ENCODE measurements around the gene ARMS2.

The ARMS2 gene, protein sequence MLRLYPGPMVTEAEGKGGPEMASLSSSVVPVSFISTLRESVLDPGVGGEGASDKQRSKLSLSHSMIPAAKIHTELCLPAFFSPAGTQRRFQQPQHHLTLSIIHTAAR

DNA sequence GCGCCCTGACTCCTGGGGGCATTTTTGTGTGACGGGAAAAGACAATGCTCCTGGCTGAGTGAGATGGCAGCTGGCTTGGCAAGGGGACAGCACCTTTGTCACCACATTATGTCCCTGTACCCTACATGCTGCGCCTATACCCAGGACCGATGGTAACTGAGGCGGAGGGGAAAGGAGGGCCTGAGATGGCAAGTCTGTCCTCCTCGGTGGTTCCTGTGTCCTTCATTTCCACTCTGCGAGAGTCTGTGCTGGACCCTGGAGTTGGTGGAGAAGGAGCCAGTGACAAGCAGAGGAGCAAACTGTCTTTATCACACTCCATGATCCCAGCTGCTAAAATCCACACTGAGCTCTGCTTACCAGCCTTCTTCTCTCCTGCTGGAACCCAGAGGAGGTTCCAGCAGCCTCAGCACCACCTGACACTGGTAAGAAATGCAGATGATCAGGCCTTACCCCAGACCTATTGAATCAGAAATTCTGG is at the start of gene ARMS2:
ARMS2 (plus strand) TSS at position 51 of the 478 bp plus-strand sequence; CDS start at position 126, 75 bp downstream.
- DNase-seq (ENCODE audit: low read depth) = no peak

- DNase-seq (ENCODE audit: low read depth) = peak; percentile 31
Measured at GRCh38 chr10:122407375-122408125, 46.9 kb upstream of the ARMS2 start.

DNA sequence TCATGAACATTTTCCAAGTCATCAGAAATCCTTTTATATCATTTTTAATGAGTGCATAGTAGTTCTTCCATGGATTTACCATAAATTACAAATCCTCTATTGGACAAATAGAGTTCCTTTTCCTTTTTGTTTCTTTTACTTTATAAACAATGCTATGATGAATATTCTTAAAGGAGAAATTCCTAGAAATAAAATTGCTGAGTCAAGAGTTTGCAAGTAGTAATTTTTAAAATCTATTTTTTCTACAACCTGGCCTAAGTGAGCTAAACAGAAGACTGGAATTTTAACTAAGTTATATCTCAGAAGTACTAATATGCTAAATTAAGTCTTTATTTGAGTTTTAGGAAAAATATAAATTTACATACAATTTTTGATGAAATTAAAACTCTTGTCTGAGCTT is 41.1 kb upstream of the ARMS2 start:
- DNase-seq (ENCODE audit: low read depth) = no peak

DNA sequence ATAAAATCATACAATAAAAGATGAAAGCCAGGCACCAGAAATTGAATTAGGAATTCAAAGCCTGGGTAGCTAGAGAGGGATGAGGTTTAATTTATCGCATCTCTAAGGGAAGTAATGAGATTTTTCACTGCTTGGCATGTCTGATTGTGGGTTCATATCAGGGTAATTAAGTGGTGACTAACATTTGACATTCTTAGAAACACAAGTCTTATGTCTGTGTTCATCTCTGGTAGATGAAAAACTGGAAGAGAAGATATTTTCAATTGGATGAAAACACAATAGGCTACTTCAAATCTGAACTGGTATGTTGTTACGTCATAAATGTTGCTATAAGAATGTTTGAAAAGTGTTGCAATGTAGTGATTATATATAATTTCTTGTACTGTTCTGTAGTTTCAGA is 36.8 kb upstream of the ARMS2 start:
- no peak for DNase-seq (ENCODE audit: low read depth)

DNA sequence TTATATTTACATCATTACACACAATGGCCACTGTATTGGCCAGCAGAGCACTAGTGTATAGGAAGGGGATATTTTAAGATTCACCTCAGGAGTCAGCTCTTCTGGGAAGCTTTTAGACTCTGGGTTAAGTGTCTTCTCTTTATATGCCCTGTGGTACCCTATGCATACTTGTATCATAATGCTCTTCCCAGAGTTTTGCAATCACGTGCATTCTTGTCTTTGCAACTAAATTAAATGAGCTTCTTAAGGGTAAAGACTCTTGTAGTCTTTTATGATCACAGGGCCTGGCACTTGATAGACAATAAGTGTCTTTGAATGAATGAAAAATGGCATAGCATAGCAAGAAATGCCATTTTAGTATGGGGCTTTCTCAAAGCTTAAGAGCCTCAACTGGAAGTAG is 35.4 kb upstream of the ARMS2 start:
- no peak for DNase-seq (ENCODE audit: low read depth)

DNA sequence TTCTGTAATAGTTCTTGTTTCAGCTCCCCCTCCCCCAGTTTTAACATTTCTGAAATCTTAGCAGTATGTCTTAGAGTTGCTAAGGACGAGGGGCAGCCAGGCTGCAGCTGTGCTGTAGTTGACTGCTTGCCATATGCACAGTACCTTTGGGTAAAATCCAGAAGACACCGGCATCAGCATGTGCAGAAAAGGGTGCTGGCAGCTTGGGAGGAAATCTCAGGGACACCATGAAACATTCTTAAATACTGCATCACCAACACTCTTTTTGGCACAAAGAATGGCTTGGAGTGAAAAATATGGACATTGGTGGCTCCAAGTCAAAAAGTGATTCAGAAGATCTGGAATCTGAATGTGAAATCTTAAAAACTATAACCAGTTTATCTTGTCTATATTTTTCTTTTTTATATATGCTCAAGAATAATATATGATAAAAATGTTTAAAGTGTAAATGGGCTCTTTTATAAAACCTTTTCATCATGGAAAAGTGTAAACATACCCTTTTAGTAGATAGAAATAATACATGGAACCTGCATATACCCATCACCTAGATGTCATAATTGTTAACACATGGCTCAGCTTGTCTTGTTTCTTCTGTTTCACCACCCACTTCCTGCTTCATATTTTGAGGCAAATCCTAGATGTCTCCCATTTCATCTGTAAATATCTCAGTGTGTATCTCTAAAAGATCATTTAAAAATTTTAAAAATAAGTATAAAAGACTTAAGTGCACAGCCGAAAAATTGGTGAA is 34.4 kb upstream of the ARMS2 start:
- DNase-seq (ENCODE audit: low read depth) = no peak

- DNase-seq (ENCODE audit: low read depth) = no peak
Measured at GRCh38 chr10:122420624-122421007, 33.8 kb upstream of the ARMS2 start.

DNA sequence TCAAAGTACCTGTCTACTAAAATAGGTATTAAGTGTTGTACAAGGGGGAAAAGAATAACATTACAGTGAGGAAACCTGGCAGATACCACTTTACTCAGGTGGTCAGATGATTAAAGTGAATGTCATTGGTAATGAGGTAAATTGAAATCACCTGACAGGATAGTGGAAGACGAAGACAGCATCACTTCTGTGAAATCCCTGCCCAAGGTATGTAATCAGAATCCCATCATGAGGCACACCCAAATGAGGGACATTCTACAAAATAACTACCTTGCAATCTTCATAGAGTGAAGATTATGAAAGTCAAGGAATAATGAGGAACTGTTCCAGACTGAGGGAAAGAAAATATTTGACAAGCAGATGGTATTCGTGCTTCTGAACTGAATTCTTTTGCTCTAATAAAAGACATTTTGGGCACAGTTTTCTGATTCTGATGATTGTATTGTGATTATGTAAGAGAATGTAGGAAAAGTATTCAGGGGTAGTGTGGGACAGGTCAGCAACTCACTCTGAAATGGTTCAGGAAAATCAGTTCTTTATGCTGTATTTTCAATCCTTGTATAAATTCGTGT is 33.3 kb upstream of the ARMS2 start:
- DNase-seq (ENCODE audit: low read depth) = no peak

- no peak for DNase-seq (ENCODE audit: low read depth)
Measured at GRCh38 chr10:122421742-122422141, 32.7 kb upstream of the ARMS2 start.

DNA sequence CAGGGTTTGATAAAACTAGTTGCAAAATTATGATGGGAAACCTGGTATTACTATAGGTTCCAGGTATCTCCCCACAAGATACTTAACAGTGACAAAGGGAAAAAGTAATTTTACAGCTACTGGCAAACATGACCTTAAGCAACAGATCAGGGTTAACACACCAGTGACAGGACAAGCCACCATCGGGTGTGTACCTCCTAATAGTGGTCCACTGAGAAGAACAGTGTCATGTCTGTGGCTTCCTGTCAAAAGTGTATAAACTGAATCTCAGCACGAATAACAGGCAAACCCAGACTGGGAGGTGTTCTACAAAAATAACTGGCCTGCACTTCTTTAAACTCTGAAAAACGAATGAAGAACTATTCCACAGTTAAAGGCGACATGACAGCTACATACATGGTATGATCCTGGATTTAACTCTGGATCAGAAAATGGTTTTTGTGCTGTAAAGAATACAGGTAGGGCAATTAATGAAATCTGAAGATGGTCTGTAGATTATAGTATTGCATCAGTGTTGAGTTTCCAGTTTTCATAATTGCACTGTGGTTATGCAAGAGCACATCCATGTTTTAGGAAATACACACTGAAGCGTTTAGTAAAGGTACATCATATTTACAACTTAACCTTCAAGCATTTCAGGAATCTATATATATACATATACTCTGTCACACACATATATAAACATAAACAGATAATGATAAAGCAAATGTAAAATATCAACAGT is 32.0 kb upstream of the ARMS2 start:
- DNase-seq (ENCODE audit: low read depth) = peak; percentile 6

GRCh38 chr10:122424059-122424458 is 30.4 kb upstream of the ARMS2 start:
- no peak for DNase-seq (ENCODE audit: low read depth)

DNA sequence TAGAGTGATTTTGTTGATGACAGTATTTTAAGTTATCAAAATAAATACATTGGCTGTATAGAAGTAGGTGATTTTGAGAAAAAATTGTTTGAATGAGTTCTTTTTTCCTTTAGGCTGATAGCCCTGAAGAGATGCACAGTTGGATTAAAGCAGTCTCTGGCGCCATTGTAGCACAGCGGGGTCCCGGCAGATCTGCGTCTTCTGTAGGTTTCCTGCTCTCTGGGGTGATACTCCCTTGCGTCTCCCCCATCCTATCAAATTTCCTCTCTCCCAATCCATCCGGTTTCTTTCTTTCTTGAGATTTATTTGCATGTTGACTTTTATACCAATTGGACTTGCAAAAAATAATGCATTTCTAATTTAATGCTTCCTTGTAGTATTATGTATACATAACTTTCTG is 27.6 kb upstream of the ARMS2 start:
- no peak for DNase-seq (ENCODE audit: low read depth)

DNA sequence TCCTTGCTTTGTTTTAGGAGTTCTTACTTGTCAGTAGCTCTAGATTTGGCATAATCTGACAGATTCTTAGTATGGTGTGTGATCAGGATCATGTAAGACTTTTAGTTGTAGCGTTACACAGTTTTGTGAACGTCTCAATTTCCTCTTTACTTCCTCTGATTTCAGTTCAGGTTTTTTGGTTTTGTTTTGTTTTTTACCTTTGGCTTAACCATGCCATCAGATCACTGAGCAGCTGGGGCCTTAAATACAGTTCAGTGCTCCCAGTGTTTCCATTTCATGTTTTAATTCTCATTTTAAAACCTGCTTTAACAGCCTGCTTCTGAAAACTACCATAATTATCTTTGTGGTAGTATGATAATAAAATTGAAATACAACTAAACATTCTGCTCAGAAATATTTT is 27.2 kb upstream of the ARMS2 start:
- DNase-seq (ENCODE audit: low read depth) = no peak

GRCh38 chr10:122435212-122435827 is 19.1 kb upstream of the ARMS2 start:
- no peak for DNase-seq (ENCODE audit: low read depth)

GRCh38 chr10:122441961-122442360 is 12.5 kb upstream of the ARMS2 start:
- DNase-seq (ENCODE audit: low read depth) = no peak

- DNase-seq (ENCODE audit: low read depth) = no peak
Measured at GRCh38 chr10:122445469-122445868, 9.0 kb upstream of the ARMS2 start.

DNA sequence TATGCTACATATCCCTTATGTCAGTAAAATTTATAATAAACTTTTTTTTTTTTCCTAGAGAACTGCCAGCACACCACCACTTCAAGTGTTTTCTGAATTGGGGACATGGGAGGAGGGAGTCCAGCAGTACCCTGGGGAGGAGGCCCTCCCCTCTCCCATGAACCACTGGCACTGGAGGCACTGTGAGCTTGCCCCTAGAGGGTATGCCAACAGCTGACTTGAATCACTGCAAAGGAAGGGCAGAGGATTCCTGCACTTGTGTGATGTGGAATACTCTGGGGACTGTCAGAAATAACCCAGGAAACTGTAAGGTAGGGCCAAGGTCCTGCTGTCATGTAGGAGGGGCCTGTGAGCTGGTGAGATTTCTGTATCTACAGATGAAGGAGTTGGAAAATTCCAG is 8.5 kb upstream of the ARMS2 start:
- no peak for DNase-seq (ENCODE audit: low read depth)

DNA sequence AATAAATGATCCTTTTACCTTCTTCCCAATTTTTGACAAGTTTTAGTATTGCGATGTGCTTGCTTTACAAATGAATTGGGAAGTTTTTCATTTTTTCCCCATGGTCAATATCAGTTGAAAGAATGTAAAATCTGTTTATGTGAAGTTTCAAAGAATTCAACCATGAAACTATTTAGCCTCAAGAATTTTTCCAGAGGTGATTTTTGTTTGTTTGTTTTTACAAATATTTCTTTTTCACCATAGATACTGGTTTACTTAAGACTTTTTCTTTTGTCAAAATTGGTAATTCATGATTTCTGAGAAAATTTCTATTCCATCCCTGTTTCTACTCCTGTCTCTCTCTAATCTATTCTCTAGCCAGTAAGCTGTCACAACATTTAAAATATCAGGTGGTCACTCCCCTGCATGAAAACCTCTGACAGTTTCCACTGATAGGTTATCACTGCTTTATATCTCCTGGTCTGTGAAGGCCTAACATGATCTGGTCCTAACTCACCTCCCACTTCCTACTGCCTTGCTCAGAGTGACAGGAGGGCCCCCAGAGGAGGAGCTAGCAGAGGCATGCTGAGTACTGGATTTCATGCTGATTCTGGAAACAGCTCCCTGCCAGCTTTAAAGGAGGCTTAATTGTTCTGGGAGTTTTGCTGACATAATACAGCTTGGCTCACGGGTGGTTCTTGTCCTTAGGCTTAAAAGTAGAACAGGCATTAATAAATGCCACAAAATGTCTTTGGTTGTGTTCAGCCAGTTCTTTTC is 7.6 kb upstream of the ARMS2 start:
- DNase-seq (ENCODE audit: low read depth) = no peak

- no peak for DNase-seq (ENCODE audit: low read depth)
Measured at GRCh38 chr10:122448600-122448999, 5.9 kb upstream of the ARMS2 start.

GRCh38 chr10:122449153-122449552 is 5.3 kb upstream of the ARMS2 start:
- DNase-seq (ENCODE audit: low read depth) = no peak
